Natural killer cell (primary cell): ENCODE data around the gene SH3BGRL. TPM values are rescaled to one million over a fixed set of nuclear protein-coding genes. Genes with fewer than 3 reads are reported as not detected.
A peak's percentile ranks its signal among the peaks of the same experiment; 100 is the strongest.

Experiments
- ATAC-seq, 3 donors: fragments of 150-1000 bp in 2 of 3; fragments of 200-7000 bp in 1 of 3; cut with Tn5 transposase; 1 replicate in 1 of 3; 2 replicates in 2 of 3; pipeline ENCODE4 v1.10.0; 2021; ENCODE audit warnings: mild to moderate bottlenecking in 2 of 3, moderate library complexity in 2 of 3
- DNase-seq, 2 donors: peaks; one replicate each; pipeline versions ENCODE4 v3.0.0 to v3.0.0-alpha.2; 2013 to 2021; ENCODE audit warnings: mixed read lengths in 1 of 2
- H3K27ac ChIP-seq: one replicate; pipeline ENCODE4 v1.5.1; 2013; ENCODE audit warnings: mild to moderate bottlenecking, low read length
- H3K27me3 ChIP-seq: one replicate; pipeline ENCODE4 v1.6.1; 2013; ENCODE audit warnings: low read length; ENCODE audit not compliant: control insufficient read depth, insufficient read depth
- H3K36me3 ChIP-seq: one replicate; pipeline ENCODE4 v1.6.1; 2013; ENCODE audit warnings: low read length; ENCODE audit not compliant: control insufficient read depth, insufficient read depth
- H3K4me1 ChIP-seq: one replicate; pipeline ENCODE4 v1.6.1; 2013; ENCODE audit warnings: low read length; ENCODE audit not compliant: control insufficient read depth, insufficient read depth
- H3K4me3 ChIP-seq: one replicate; pipeline ENCODE4 v1.5.1; 2013; ENCODE audit warnings: low read length
- H3K9me3 ChIP-seq: one replicate; pipeline ENCODE4 v1.6.1; 2013; ENCODE audit warnings: low read length; ENCODE audit not compliant: control insufficient read depth, insufficient read depth
- H3K27ac Mint-ChIP-seq, 2 donors: one replicate each; pipeline ENCODE4 v1.8.0; 2022; ENCODE audit warnings: mild to moderate bottlenecking in 2 of 2, mixed read lengths in 2 of 2, moderate library complexity in 1 of 2
- H3K27me3 Mint-ChIP-seq, 2 donors: one replicate each; pipeline ENCODE4 v1.8.0; 2022; ENCODE audit warnings: low read depth in 2 of 2, mixed read lengths in 2 of 2
- H3K36me3 Mint-ChIP-seq: one replicate; pipeline ENCODE4 v1.8.0; 2022; ENCODE audit warnings: mixed read lengths
- H3K4me1 Mint-ChIP-seq, 2 donors: one replicate each; pipeline ENCODE4 v1.8.0; 2022; ENCODE audit warnings: mixed read lengths in 2 of 2
- H3K4me3 Mint-ChIP-seq: one replicate; pipeline ENCODE4 v1.8.0; 2022; ENCODE audit warnings: mild to moderate bottlenecking, moderate library complexity, mixed read lengths
- H3K9me3 Mint-ChIP-seq, 2 donors: one replicate each; pipeline ENCODE4 v1.8.0; 2022; ENCODE audit warnings: mixed read lengths in 2 of 2
- WGBS: methylation state at CpG from one replicate; pipeline ENCODE4 v1.1.7; 2013; ENCODE audit warnings: missing lambda C conversion rate; ENCODE audit not compliant: insufficient coverage; 5-methylcytosine and 5-hydroxymethylcytosine counted together
- intact Hi-C: fragments of 100-400 bp; cut with micrococcal nuclease; formaldehyde crosslinking; loops from one replicate; pipeline ENCODE4 v1.14.2; 2022
- total RNA-seq, 4 donors: library from RNA; stranded (reverse); fragments of 120-200 nt in 1 of 4; gene quantifications; one replicate each; pipeline versions ENCODE4 v1.2.3 to v1.2.4, GENCODE V29; 2013 to 2022
- TF ChIP-seq, protein P1 (sequence below): fragments of 200-600 bp; IDR thresholded peaks from one replicate; pipeline ENCODE4 v1.8.0; 2022; ENCODE audit warnings: antibody characterized with exemption

Gene SH3BGRL
- total RNA-seq, 3 donors from 2014 or later (not counting 1 experiment from before 2014, with no cell fraction given) = 103 to 108 (median 108) TPM

DNA sequence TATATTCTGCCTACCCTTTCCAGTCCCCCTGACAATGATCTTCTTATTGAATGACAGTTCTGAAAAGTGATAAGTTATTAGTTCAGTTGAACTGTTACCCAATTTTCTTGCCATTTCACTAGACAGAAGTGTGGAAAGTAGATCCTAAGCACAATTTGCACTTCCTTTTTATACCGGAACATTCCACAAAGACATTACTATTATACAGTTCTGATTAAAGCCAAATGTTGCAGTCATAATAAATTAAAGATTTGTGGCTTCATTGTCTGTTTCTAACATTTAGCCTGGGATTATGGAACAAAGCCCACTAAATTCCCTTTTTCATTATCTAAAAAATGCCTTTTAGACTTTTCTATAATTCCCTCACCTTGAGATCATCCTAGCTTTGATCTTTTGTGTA is 13.8 kb downstream of the SH3BGRL start:
- no peaks in the 10 kb centered on the region for H3K36me3 Mint-ChIP-seq
- H3K4me3 Mint-ChIP-seq = no peak overlapping the region
- Histone ChIP-seq H3K4me1 (no peaks in the 10 kb centered on the region), H3K36me3 (no peaks in the 10 kb centered on the region), H3K9me3 (no peaks in the 10 kb centered on the region), H3K27ac (no peak overlapping the region), H3K27me3 (no peaks in the 10 kb centered on the region), H3K4me3 (no peak overlapping the region)
- no peak for DNase-seq
- no peaks in the 10 kb centered on the region for H3K9me3 Mint-ChIP-seq
- no CpG with 5 or more reads among the region's 1 CpG for WGBS
- peak overlapping the region in 1 of 2 donors; percentile 27 for H3K27ac Mint-ChIP-seq
- TF ChIP-seq, protein P1, sequence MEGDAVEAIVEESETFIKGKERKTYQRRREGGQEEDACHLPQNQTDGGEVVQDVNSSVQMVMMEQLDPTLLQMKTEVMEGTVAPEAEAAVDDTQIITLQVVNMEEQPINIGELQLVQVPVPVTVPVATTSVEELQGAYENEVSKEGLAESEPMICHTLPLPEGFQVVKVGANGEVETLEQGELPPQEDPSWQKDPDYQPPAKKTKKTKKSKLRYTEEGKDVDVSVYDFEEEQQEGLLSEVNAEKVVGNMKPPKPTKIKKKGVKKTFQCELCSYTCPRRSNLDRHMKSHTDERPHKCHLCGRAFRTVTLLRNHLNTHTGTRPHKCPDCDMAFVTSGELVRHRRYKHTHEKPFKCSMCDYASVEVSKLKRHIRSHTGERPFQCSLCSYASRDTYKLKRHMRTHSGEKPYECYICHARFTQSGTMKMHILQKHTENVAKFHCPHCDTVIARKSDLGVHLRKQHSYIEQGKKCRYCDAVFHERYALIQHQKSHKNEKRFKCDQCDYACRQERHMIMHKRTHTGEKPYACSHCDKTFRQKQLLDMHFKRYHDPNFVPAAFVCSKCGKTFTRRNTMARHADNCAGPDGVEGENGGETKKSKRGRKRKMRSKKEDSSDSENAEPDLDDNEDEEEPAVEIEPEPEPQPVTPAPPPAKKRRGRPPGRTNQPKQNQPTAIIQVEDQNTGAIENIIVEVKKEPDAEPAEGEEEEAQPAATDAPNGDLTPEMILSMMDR = no peak
- peaks cover 13 to 47% of the 10 kb centered on the region in 2 donors for H3K4me1 Mint-ChIP-seq
- H3K27me3 Mint-ChIP-seq = no peaks in the 10 kb centered on the region
- intact Hi-C loops = no loop called here
- ATAC-seq = no peak

DNA sequence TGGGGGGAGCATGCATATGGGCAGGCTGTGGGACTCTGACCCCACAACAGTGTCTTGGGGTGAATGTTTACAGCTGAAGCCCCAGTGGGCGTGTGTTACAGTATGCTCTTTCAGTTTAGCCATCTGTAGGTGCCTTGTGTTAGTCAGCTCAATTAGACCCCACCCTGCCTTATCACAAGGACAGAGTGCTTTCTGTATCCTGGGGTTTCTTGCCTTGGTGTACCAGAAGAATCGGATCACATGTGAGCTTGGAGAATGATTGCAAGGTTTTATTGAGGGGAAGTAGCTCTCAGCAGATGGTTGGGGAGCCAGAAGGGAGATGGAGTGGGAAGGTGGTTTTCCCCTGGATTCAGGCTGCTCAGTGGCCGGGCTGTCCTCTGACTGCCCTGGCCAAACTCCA is 27.3 kb downstream of the SH3BGRL start:
- H3K36me3 ChIP-seq = no peaks in the 10 kb centered on the region
- no peak for DNase-seq
- intact Hi-C loops = no loop called here
- H3K27ac ChIP-seq = no peak overlapping the region
- no peaks in the 10 kb centered on the region for H3K27me3 ChIP-seq
- H3K4me1 ChIP-seq = no peaks in the 10 kb centered on the region
- H3K4me3 Mint-ChIP-seq = no peak overlapping the region
- H3K9me3 ChIP-seq = no peaks in the 10 kb centered on the region
- H3K27ac Mint-ChIP-seq = peak overlapping the region in 1 of 2 donors; percentile 10
- no peaks in the 10 kb centered on the region for H3K27me3 Mint-ChIP-seq
- no peak overlapping the region for H3K4me3 ChIP-seq
- peaks cover 34 to 38% of the 10 kb centered on the region in 2 donors for H3K4me1 Mint-ChIP-seq
- 100% methylated on average over 2 of the region's 3 CpGs for WGBS
- no peak for ATAC-seq
- H3K36me3 Mint-ChIP-seq = no peaks in the 10 kb centered on the region
- TF ChIP-seq, protein P1 = no peak
- H3K9me3 Mint-ChIP-seq = no peaks in the 10 kb centered on the region

DNA sequence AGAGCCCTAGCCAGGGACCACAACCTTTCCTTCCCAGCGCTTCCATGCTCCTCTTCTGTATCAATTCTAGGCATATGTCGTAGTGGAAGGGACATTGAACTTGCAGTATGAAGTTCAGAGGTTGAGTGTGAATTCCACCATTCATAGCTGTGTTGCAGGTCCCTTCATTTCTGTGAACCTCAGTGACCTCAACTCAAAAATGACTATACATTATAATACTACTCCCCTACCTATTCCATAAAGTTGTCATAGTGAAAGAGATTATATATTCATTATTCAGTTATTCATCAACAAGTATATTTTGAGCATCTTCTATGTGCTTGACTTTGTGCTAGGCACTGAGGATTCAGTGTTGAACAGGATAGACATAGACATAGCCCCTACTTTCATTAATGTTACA is 28.0 kb downstream of the SH3BGRL start:
- H3K9me3 ChIP-seq = no peaks in the 10 kb centered on the region
- Mint-ChIP-seq H3K27me3 (no peaks in the 10 kb centered on the region), H3K27ac (peak overlapping the region in 1 of 2 donors; percentile 35), H3K4me1 (peaks cover 27 to 44% of the 10 kb centered on the region in 2 donors), H3K9me3 (no peaks in the 10 kb centered on the region), H3K36me3 (no peaks in the 10 kb centered on the region), H3K4me3 (no peak overlapping the region)
- no peaks in the 10 kb centered on the region for H3K4me1 ChIP-seq
- no peaks in the 10 kb centered on the region for H3K27me3 ChIP-seq
- WGBS = 100% methylated on average over 1 of the region's 2 CpGs
- H3K4me3 ChIP-seq = no peak overlapping the region
- intact Hi-C loops = no loop called here
- no peaks in the 10 kb centered on the region for H3K36me3 ChIP-seq
- TF ChIP-seq, protein P1 = no peak
- DNase-seq (no peak), ATAC-seq (no peak)
- H3K27ac ChIP-seq = no peak overlapping the region

DNA sequence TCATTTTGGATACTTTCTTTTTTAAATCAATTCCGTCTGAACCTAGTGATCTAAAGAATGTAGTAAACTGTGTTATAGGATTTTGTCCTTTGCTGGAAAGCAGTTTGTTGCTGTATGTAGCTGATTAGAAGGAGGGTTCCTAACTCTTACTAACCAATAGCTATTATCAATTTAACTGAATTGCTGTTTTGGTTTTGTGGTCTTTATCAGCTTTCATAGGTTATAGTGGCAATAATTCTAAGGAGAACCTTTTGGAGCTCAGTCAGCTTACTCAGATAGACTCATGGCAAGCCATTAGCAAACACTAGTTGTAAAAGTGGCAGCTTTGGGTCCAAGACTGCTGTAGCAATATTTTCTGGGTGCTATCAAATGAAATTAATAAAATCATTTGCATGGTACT is 29.6 kb downstream of the SH3BGRL start:
- Mint-ChIP-seq H3K4me3 (no peak overlapping the region), H3K36me3 (no peaks in the 10 kb centered on the region), H3K9me3 (no peaks in the 10 kb centered on the region), H3K27ac (no peak overlapping the region), H3K27me3 (no peaks in the 10 kb centered on the region), H3K4me1 (peaks cover 27 to 55% of the 10 kb centered on the region in 2 donors)
- TF ChIP-seq, protein P1 = no peak
- H3K36me3 ChIP-seq = no peaks in the 10 kb centered on the region
- no peak for DNase-seq
- no CpG with 5 or more reads among the region's 1 CpG for WGBS
- ATAC-seq = no peak
- H3K4me1 ChIP-seq = no peaks in the 10 kb centered on the region
- no peaks in the 10 kb centered on the region for H3K27me3 ChIP-seq
- H3K4me3 ChIP-seq = no peak overlapping the region
- intact Hi-C loops = no loop called here
- H3K9me3 ChIP-seq = no peaks in the 10 kb centered on the region
- no peak overlapping the region for H3K27ac ChIP-seq
